T-helper 2 cell treated with Interferon-gamma antibody and Interleukin-4, amounts not matched to agents 100 ng/mL and 5 ng/mL, for 36 hours (primary cell): Measurements from ENCODE around the gene GRID1. TPM values are rescaled to one million over a fixed set of nuclear protein-coding genes. Genes with fewer than 3 reads are reported as not detected.
"Not testable (repeated sequence)": the region's sequence is repeated elsewhere in the genome, so short reads cannot be mapped to it uniquely, and the experiment has no call there.

ENCODE experiments used
- intact Hi-C: fragments of 100-400 bp; cut with micrococcal nuclease; formaldehyde crosslinking; loops from one replicate; pipeline ENCODE4 v1.15.1; 2023
- total RNA-seq: library from RNA; stranded (reverse); gene quantifications from 2 replicates; pipeline ENCODE4 v1.2.3, GENCODE V29; 2022

GRID1 gene
- total RNA-seq, 1 donor from 2014 or later: not detected

GRCh38 chr10:86175476-86175875 is 191.1 kb downstream of the GRID1 start:
- intact Hi-C loops: not testable (repeated sequence)

- intact Hi-C loops: no loop called here
Observed at GRCh38 chr10:86172301-86172700, 194.3 kb downstream of the GRID1 start.

- intact Hi-C loops: no loop called here
Observed at GRCh38 chr10:86170255-86171108, 196.1 kb downstream of the GRID1 start.

- intact Hi-C loops: no loop called here
Observed at GRCh38 chr10:86169506-86170254, 196.9 kb downstream of the GRID1 start.

- intact Hi-C loops: no loop called here
Observed at GRCh38 chr10:86169066-86169465, 197.5 kb downstream of the GRID1 start.

- intact Hi-C loops: no loop called here
Observed at GRCh38 chr10:86168256-86168655, 198.3 kb downstream of the GRID1 start.

GRCh38 chr10:86167762-86168128 is 198.8 kb downstream of the GRID1 start:
- intact Hi-C loops: no loop called here

GRCh38 chr10:86167121-86167761 is 199.4 kb downstream of the GRID1 start:
- intact Hi-C loops: no loop called here

GRCh38 chr10:86165666-86166065 is 200.9 kb downstream of the GRID1 start:
- intact Hi-C loops: no loop called here

- intact Hi-C loops: no loop called here
Observed at GRCh38 chr10:86164960-86165630, 201.5 kb downstream of the GRID1 start.

- intact Hi-C loops: no loop called here
Observed at GRCh38 chr10:86164174-86164774, 202.3 kb downstream of the GRID1 start.

- intact Hi-C loops: no loop called here
Observed at GRCh38 chr10:86163522-86164173, 202.9 kb downstream of the GRID1 start.

- intact Hi-C loops: no loop called here
Observed at GRCh38 chr10:86162696-86163400, 203.7 kb downstream of the GRID1 start.

GRCh38 chr10:86162036-86162435 is 204.6 kb downstream of the GRID1 start:
- intact Hi-C loops: no loop called here

GRCh38 chr10:86160890-86161585 is 205.6 kb downstream of the GRID1 start:
- intact Hi-C loops: no loop called here

- intact Hi-C loops: no loop called here
Observed at GRCh38 chr10:86159797-86160196, 206.8 kb downstream of the GRID1 start.

GRCh38 chr10:86155054-86155921 is 211.3 kb downstream of the GRID1 start:
- intact Hi-C loops: no loop called here

GRCh38 chr10:86153751-86154150 is 212.8 kb downstream of the GRID1 start:
- intact Hi-C loops: no loop called here
